DMS53 (cell line): ENCODE measurements around the gene IGF2.
A peak's percentile ranks its signal among the peaks of the same experiment; 100 is the strongest.
"Not testable (repeated sequence)": the region's sequence is repeated elsewhere in the genome, so short reads cannot be mapped to it uniquely, and the experiment has no call there.

Experiments used
- DNase-seq: peaks from one replicate; lab custom pipeline; 2025; lab: John Stamatoyannopoulos, UW

The IGF2 gene, protein sequence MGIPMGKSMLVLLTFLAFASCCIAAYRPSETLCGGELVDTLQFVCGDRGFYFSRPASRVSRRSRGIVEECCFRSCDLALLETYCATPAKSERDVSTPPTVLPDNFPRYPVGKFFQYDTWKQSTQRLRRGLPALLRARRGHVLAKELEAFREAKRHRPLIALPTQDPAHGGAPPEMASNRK

DNA sequence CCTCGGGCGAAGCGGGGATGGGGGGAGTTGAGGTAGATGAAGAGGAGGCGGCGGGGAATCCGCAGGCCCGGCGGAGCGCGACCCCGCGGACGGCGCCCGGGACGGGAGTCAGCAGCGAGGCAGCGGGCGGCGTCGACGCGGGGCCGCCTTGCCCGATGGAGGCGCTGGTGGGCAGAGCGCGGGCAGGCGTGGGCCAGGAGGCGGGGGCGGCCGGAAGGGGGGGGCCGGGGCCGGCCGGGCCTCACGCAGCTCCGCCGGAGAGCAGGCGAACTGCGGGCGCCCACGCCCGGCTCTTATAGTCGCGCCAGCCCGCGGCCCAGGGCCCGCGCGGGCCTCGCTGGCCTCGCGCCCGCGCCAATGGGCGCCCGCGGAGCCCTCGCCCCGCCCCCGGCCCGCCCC is at the start of gene IGF2:
Gene IGF2, minus strand, starts transcription at position 267 of the 399 bp plus-strand sequence. CDS start 3,866 bp downstream, outside the sequence.
- DNase-seq = no peak

DNA sequence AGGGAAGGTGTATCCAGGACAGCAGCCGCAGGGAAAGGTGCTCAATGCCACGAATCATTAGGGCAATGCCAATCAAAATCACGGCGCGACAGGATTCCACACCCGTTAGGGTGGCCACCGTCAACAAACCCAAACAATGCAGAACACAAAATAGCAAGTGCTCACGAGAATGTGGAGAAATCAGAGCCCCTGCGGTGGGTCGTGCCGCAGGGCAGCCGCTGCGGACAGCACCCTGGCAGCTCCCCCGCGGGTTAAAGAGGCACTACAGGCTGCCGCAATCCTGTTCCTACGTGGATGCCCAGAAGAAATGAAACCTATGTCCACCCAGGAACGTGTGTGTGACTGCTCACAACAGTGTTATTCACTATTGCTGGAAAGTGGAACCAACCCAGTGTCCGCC is 49.6 kb upstream of the IGF2 start:
- no peak for DNase-seq

DNA sequence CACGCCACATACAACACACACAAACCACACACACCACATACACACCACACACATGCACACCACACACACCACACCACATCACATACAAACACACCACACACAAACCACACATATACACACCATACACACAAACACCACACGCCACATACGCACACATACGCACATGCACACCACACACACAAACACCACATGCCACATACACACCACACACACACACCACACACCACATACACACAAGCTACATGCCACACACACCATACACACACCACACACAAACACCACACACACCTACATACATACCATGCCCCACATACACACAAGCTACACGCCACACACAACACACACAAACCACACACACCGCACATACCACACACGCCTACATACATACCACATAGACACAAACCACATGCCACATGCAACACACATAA is 48.1 kb upstream of the IGF2 start:
- DNase-seq = no peak

DNA sequence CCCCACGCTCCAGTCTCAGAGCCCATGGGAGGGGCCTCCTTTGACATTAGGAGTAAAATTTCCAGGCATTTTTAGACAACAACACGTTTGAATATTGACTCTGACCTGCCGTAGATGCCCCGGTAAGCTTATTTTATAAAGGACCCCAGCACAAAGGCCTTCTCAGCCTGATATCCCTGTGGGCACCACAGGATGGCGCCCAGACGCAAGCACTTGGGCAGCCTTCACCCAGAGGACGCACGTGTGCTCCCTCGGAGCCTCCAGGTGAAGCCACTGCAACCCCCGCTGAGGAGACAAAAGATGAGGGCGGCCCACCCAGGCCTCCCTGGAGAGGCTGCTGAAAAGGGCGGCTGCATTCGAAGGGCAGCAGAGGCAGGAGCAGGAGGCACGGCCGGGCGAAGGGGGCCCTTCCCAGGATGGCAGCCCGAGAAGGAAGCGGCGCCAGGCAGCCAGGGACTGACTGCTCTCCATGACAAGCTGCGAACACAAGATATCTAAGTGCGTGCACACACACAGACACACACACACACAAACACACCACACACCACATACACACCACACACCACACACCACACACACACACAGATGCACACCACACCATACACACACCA is 47.6 kb upstream of the IGF2 start:
- DNase-seq = peak; percentile 92

DNA sequence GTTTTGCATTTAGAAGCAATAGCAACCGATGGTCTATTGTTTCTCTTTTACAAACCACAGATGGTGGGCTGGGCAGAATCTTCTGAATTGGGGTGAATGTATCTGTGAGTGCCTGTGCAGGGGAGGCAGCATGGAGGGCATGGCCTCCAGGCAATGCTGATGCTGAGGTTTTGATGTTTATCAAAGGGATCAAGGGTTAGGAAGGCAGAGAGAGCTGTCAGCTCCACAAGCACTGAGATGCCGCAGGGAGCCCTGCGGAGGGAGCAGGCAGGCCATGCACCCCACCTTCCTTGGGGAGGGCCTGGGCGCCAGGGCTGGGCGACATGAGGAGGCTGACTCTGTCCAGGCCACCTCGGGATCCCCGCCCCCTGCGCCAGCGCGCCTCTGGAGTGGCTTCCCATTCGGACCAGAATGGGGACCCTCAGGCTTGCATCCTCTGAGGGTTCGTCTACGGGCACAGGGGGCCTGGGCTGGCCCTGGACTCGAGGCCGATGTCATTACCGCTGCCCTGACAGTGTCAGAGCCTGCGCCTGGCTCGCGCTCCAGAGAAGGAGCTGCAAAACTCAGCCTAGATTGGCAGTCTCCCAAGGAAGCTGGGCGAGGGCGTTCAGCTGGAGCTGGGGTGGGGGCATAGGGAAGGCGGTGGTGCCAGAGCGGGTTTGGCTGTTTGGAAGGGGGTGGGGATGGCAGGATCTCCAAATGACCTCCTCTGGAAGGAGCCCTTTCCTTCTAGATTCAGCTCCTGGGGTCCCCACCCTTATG is 46.3 kb upstream of the IGF2 start:
- DNase-seq = no peak

DNA sequence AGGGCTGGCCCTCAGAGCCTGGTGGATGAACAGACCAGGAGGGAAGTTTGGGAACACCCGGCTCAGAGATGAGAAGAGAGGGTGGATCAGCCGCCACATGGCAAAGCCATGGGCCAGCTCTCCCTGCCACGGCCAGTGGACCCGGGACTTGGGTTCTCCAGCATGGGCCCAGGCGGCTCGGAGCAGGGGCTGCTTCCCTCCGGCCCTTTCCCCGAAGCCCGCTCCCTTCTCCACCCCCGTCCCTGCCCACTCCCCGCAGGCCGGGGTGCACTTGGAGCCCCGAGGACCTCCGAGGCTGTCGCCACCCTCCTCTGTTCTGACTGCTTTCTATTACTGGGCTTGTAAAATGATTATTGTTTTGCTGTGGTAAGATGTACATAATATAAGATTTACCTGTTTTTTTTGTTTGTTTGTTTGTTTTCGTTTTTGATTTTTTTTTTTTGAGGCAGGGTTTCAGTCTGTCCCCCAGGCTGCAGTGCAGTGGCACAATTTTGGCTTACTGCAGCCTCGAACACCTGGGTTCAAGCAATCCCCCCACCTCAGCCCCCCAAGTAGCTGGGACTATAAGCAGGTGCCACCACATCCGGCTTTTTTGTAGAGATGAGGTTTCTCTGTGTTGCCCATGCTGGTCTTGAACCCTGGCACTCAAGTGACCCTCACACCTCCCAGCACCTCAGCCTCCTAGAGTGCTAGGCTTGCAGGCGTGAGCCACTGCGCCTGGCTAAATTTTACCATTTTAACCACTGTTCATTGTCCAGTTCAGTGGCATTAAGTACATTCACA is 43.7 kb upstream of the IGF2 start:
- DNase-seq = no peak

DNA sequence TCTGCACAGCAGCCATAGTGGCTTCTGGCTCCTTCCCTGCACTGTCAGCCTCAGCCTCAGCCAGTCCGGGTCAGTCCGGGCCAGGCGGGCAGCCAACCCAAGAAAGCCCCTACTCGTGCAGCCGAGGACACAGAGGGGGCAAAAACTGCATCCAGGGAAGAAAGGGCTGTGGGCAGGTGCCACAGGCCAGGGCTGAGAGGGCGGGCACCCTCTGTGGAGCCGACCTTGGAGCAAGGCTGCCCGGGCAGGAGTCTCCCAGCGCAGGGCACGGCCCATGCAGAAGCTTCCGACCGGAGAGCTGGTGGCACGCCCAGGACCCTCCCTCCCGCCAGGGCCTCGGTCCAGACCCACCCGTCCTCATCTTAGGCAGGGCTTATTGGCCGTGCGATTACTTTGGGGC is 42.9 kb upstream of the IGF2 start:
- DNase-seq = no peak

DNA sequence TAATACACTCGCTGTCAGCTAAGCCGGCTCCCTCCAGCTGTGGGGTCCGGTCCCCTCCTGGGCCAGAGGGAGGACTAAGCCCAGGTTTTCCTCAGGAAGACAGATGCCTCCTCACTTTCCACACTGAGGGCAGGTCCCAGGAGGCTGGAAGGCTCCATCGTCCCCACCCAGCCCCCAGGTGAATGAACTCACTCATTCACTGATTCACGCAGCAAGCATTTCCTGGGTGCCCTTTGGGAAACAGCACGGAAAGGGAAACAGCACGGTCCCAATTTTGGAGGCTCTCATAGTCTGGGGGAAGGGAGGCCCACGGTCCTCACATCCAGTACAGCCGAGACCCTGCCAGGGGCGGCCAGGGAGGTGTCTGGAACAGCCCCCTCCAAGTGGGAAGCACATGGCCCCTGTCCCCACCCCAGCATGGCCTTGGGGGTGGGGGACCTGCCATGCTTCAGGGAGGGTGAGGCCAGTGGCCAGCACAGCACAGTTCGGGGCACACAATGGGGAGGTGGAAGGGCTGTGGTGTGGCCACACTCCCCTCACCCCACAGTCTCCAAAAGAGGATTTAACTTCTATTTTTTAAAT is 41.7 kb upstream of the IGF2 start:
- DNase-seq = no peak

DNA sequence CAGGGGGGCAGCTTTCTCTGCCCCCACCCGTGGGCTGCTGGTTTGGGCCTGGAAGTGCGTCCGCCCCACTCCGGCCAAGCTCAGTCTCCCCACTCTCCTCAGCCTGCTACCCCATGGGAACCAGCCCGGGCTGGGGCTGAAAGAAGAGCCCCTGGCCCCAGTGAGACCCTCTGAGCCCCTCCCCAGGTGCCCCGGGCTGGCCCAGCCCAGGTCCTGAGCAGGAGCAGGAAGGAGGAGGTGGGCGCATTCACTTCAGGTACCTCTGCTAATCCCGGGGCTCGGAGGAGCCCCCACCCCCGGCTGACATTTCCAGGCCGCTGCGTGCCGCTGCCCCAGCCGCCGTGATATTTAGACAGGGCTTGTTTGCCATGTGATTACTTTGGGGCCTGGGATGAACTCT is 41.2 kb upstream of the IGF2 start:
- no peak for DNase-seq

DNA sequence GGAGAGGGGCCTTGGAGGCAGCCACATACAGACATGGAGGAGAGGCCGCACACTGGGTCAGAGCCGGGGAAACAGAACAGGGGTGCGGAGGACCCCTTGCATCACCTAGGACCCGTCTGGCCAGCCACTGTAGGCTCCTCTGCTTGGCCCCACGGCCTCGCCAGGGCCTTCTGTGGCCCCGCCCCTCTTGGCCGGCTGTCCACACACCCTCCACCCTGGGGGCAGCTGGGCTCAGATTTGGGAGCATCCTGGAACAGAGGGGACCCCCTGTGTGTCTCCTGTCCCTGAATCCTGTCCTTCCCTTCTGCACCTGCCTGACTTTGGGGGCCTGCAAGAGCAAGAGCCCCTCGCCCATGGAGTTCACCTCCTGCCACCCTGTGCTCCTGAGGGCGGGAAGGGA is 40.3 kb upstream of the IGF2 start:
- no peak for DNase-seq

DNA sequence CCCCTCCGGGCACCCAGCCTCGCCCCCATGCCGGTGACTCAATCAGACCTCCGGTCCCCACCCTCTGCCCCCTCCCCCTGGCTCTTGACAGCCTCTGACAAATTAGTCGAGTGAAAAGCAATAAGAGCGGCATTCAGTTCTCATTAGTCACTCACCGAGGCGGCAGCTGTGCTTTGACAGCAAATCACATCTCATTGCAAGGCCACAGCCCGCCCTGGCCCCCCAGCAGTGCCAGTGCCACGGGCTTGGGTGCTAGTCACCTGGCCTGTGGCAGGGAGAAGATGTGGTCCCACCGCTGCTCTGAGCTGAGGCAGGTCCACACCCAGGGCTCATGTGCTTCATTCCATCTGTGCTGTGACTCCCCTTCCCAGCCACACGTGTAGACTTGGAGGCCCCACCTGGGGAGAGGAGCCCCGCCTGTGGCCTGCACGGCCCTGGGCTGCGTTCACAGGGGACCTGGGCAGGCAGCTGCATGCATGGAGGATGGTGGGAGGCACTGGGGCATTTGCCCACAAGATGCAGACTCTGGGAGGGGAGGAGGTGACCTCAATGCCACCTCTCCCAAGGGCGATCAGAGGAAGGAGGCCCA is 39.8 kb upstream of the IGF2 start:
- no peak for DNase-seq

DNA sequence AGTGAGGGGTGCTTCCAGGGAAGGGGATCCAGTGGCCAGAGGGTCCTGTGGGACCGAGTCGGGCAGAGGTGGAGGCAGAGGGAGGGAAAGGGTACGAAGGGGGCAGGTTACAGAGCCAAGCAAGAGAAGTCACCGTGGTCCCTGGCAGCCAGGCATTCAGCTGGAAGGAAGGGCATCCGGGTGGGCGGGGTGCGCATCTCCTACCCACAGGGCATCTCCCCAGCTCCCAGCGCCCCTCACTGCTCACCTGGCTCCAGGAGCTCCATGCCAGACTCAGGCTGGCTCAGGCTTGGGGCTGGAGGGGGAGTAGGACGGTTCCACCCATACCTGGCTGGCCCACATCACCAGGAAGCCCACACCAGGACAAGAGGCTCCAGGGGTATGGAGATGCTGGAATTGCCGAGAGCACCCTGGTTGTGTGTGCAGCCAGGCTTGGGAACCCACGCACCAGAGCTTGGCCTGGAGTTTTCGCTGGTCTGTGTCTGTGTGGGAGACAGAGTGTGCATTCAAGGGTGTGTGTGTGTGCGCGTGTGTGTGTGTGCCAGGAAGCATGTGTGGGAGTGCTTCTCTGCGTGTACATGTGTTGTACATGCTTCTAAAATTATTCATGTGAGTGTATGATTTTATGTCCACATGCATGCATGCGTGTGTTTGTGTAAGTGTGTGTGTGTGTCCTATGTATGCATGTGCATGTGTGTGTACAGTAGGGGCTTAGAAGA is 39.0 kb upstream of the IGF2 start:
- not testable (repeated sequence) for DNase-seq

DNA sequence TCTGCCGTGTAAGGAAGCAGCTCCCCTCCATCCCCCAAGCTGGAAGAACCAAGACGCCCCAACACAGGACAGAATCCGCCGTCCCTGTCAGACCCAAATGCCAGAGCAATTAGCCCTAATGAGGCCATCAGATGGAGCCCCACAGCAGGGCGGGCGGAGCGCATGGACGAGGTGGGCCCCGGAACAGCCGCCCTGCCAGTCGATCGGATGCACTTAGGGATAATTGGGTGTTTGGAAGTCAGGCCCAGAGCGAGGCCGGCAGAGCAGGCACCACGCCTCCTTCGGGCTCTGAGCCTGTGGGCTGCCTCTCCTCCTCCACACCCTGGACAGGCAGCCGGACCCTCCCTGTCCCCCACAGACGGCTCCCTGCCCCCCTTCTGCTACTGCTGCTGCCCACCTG is 37.9 kb upstream of the IGF2 start:
- DNase-seq = no peak

DNA sequence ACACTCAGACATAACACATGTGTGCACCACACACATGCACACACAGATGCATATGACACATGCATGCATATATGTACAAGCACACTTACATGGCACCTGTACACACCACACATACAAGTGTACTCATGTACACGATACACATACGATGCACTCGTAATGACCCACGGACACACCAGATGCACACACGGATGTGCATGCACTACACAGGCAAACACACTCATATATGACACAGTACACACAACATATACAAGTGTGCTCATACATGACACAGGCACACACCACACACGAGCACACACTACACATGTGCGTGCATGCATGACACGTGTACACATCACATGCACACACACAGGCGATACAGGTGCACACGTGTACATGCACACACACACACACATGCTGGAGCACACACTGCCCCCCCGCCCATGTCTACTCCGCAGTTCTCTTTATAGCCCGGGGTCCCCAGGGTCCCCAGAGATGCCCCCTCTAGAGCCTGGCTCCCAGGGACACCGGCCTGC is 37.3 kb upstream of the IGF2 start:
- DNase-seq = no peak

DNA sequence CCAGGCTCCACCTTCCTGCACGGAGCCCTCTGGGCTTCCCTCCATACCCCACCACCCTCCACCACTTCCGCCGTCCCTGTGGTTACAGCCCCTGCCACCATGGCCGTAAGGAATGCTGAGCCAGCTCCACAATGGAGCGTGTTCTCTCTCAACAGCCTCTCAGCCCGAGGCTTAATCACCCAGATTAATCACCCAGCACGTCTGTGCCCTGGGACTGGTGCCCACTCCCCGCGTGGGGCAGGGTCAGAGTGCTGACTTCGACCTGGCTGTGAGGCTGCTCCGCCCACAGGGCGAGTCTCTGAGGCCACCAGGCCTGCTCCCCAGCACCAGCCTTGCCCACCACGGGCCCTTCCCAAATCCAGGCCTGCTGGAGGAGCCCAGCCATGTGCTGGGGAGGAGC is 36.5 kb upstream of the IGF2 start:
- no peak for DNase-seq

DNA sequence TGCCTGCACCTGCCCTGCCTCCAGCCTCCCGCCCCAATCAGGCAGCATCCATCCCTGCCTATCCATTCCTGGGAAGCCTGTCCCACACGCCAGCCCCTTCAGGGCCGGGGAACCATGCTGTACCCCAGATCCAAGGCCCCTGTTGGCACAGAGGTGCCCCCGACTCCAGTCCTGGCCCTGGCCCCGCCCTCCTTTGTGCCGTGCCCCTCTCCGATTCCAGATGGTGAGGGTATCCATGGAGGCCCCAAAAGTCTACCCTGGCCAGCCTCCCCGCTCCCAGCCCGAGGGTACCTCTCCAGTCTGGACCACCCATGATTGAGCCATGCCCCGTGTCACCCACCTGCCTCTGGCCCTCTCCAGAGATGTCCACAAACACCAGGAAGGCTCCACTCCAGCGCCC is 35.2 kb upstream of the IGF2 start:
- no peak for DNase-seq

DNA sequence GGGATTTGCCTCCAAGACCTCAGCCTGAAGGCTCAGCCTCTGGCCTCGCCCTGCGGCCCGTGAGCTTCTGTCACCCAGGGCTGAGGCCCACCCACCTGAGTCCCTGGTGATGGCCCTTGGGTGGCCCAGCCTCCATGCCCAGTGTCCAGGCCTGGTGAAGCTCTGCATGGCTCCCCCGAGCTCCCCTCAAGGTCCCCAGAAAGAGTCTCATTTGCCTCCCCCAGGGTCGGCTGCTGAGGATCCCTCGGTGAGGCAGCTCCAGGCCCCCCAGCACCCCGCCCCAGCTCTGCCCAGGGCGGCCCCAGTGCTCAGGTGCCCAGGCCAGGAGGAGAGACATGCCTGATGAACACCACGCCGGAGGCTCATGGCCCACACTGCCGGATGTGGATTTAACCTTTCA is 34.6 kb upstream of the IGF2 start:
- DNase-seq = no peak

DNA sequence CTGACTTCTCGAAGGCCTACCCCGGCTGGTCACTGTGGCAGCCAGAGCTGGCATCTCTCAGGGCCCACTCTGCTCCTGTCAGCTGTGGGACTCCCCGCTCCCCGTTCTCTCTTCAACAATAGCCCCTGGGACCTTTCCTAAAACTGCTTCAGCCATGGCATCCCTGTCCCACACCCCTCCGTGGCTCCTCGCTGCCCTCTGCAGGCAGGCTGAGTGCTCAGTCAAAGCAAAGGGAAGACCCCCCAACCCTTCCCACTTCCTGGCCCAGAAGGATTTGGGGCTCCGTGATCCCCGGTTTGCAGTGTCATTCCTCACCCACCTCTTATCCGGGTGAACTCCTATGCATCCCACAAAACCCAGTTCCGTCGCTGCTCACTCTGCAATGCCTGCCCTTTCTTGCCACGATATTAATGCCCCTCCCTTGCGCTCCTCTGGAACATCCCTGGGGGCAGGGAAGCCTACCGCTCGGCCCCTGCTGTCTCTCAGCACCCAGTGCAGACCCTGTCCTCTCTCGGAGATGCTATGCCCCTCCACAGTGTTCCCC is 34.0 kb upstream of the IGF2 start:
- DNase-seq = no peak

DNA sequence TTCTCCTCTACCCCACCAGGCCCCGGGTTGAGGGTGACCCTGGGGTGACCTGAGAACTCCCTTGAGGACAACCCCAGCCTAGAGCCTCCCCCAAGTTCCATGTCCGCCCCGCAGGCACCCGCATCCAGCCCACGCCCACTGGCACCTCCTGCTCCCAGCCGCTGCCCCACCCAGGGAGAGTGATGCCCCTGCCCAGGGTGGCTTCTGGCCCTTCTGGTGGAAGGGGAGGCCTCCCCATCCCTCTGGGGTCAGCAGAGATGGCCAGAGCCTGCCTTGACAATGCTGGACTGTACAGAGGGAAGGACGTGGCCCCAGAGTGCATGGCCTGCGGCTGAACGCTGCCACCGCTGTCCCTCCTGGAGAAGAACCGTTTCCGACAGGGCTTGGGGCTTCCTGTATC is 33.5 kb upstream of the IGF2 start:
- DNase-seq = no peak

DNA sequence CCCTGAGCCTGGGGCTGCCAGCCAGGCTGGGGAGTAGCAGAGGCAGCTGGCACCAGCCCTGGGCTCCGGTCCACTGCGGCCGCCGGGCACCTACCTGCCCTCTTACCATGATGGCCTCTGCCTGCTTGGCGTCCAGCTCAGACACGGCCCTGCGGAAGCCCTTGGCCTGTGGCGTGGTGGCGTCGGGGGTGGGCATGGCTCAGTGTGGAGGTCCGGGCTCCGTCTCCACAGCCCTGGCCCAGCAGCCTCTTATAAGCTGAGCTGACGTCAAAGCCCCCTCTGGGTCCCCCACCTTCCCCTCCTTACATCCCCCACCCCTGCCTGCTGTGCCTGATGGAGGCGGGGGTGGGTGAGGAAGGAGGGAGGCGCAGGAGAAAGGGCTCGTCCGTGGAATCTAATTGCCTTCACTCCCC is 32.4 kb upstream of the IGF2 start, which contains the start of gene TH:
Gene TH, minus strand, starts transcription at position 225 of the 413 bp plus-strand sequence. Its CDS starts 29 bp downstream, at position 196.
- no peak for DNase-seq
